ENCODE measurements around the gene GATAD2A. TPM values are rescaled to one million over a fixed set of nuclear protein-coding genes. Genes with fewer than 3 reads are reported as not detected.

The GATAD2A gene
- total and polyA plus RNA-seq, 9 of the 15 experiments (the other 6 are each of a cell fraction or from before 2014, with no cell fraction given) = 2.4 to 226 (median 44.2) TPM

DNA sequence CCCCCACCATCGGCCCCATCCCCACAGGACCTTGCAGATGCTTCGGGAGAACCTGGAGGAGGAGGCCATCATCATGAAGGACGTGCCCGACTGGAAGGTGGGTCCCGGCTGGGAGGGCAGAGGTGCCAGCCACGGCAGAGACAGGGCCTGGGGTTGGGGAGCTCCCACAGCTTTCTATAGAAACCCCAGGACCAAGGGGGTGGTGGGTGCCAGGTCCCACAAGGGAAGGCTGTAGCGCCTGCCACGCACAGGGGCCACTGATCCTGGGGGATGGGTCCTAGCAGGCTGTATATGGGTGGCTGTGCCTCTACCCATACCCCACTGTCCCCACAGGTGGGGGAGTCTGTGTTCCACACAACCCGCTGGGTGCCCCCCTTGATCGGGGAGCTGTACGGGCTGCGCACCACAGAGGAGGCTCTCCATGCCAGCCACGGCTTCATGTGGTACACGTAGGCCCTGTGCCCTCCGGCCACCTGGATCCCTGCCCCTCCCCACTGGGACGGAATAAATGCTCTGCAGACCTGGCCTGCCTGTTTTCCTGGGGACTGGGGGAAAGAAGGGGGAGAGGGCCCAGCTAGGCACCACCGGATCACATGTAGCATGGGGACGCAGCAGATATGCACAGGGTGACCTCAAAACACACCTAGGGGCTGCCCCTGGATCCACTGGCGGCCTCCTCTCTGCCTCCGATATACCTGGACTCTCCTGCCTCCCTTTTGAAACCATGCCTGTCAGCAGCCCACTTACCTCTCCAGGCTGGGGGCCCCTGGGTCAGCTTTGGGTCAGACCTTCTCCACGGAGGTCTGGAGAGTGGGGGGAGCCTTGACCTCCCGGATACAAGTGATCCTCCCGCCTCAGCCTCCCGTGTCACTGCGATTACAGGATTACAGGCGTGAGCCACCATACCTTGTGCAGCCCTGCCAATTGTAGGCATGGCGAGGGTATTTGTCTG is 122.5 kb downstream of the GATAD2A start:
- Histone ChIP-seq H3K9me3 (replicated peaks; ENCODE audit: control insufficient read depth, insufficient read depth, low read depth, low read length) (no peaks in the 10 kb centered on the region), H3K4me2 (ENCODE audit: insufficient read depth, low read length) (no peak overlapping the region), H2AFZ (ENCODE audit: low read depth, low read length) (no peak overlapping the region), H3K27me3 (ENCODE audit: control insufficient read depth in 2 of 2, insufficient read depth in 2 of 2, low read length in 2 of 2) (no peaks in the 10 kb centered on the region), H3K9me1 (ENCODE audit: control insufficient read depth, insufficient read depth, low read length) (peaks cover 8% of the 10 kb centered on the region), H4K20me1 (replicated peaks; ENCODE audit: control insufficient read depth, insufficient read depth, low read length) (0 out of 2 replicates have a peak, but pooled peaks cover 9% of the 10 kb centered on the region), H3K4me1 (replicated peaks in 1 of 2; ENCODE audit: control insufficient read depth in 2 of 2, insufficient read depth in 2 of 2, low read length in 2 of 2) (peaks cover 5 to 38% of the 10 kb centered on the region in 2 experiments), H3K4me3 (no peak overlapping the region), H3K36me3 (ENCODE audit: control insufficient read depth, insufficient read depth, low read length) (peaks cover 62% of the 10 kb centered on the region), H3K79me2 (ENCODE audit: control insufficient read depth, insufficient read depth, low read length) (peaks cover 25% of the 10 kb centered on the region), H3K27ac (ENCODE audit: extremely low read depth, low read depth, low read length) (no peak overlapping the region), H3K9ac (ENCODE audit: insufficient read depth in 1 of 2, low read depth in 2 of 2, low read length in 2 of 2) (no peak overlapping the region; a peak in 1 of 4 replicates)
- POLR2A ChIA-PET = interaction anchor here (0.6 to 0.9 kb wide), 3 partner anchors 12 to 79 kb away, joined by 3 to 6 read pairs (median 3); partner anchors contain the start of gene NDUFA13
- in situ Hi-C loops (cut with MboI) (loop anchor here (25.0 kb wide), 1 partner anchor 109 kb away; the partner anchor contains the start of genes GMIP and LPAR2), intact Hi-C loops (cut with micrococcal nuclease) (no loop called here)
- no TSS peak for BruUV-seq (replicated peaks)
- CTCF ChIA-PET (ENCODE audit: low intra/inter-chr PET ratio) = no interaction called here
- no peak for ATAC-seq
- no peak for FAIRE-seq
- DNase-seq (ENCODE audit: extremely low read depth in 1 of 4, low spot score in 3 of 4) = no peak
- 93% methylated on average over 20 of the region's 27 CpGs for WGBS (ENCODE audit: insufficient coverage, low coverage, missing lambda C conversion rate)
- TF ChIP-seq POLR2G (IDR thresholded peaks at IDR 0.05; ENCODE audit: low read depth, low read length) (peak; percentile 17; the same call in 1 of the 2 replicates), CBX2 (IDR thresholded peaks at IDR 0.05; ENCODE audit: insufficient read depth, low read length, poor library complexity, severe bottlenecking) (no peak), RBFOX2 (IDR thresholded peaks at IDR 0.05; ENCODE audit: low read depth, low read length) (0 out of 2 replicates have a peak, but pooled peaks have one; percentile 36)
